Tibial artery (tissue), 4 donors: ENCODE results near the gene WNT16.

Experiments used
- DNase-seq, 2 donors: peaks; one replicate each; pipeline ENCODE4 v3.0.0-alpha.2; 2019
- H3K27ac ChIP-seq, 2 donors: fragments of 200-600 bp; sonication (generic) in 1 of 2; 1 replicate in 1 of 2; 2 replicates in 1 of 2; pipeline ENCODE4 v1.5.1; 2018 to 2019; ENCODE audit warnings: mild to moderate bottlenecking in 1 of 2
- H3K27me3 ChIP-seq, 2 donors: fragments of 200-600 bp; sonication (generic) in 1 of 2; one replicate each; pipeline versions ENCODE4 v1.5.1 to v1.6.0; 2016 to 2019
- H3K36me3 ChIP-seq, 3 donors: fragments of 200-600 bp; sonication (generic) in 2 of 3; one replicate each; pipeline ENCODE4 v1.5.1; 2016 to 2019; ENCODE audit warnings: mild to moderate bottlenecking in 2 of 3
- H3K4me1 ChIP-seq, 4 donors: fragments of 200-600 bp; sonication (generic) in 2 of 4; 1 replicate in 3 of 4; 2 replicates in 1 of 4; pipeline ENCODE4 v1.5.1; 2016 to 2019
- H3K4me3 ChIP-seq, 2 donors: fragments of 200-600 bp; sonication (generic) in 1 of 2; 1 replicate in 1 of 2; 2 replicates in 1 of 2; pipeline ENCODE4 v1.5.1; 2018 to 2019; ENCODE audit warnings: mild to moderate bottlenecking in 2 of 2
- H3K9me3 ChIP-seq, 3 donors: fragments of 200-600 bp; sonication (generic) in 1 of 3; one replicate each; pipeline ENCODE4 v1.5.1; 2016 to 2019
- intact Hi-C: fragments of 100-400 bp; cut with DNase I; formaldehyde crosslinking; loops from one replicate; pipeline ENCODE4 v1.15.0; 2023; ENCODE audit warnings: low total_unique reads
- TF ChIP-seq, protein P1 (sequence below), 2 experiments: fragments of 200-600 bp in 1 of 2; fragments of 450-650 bp in 1 of 2; IDR thresholded peaks; one replicate each; pipeline ENCODE4 v1.5.1; 2017 to 2019; ENCODE audit warnings: antibody characterized with exemption in 2 of 2, mild to moderate bottlenecking in 1 of 2, moderate library complexity in 1 of 2

The WNT16 gene

DNA sequence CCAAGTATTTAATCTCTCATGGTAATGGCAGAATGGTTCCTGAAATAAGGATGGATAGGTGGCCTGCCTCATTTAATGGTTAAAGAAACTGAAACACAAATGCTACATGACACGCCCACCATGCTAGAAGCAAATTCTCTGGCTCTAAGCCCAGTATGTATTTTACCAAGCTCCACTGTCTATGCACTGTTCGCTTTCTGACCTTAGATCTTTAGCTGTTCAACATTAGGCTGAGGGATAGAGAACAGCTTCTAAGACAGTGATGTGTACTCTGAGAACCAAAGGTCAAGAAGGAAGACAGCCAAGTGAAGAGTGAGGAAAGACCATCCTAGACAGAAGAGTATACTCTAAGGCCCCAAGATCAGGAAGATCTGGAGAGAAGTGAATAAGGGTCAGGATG lies 40.7 kb downstream of the WNT16 start:
- H3K4me1 ChIP-seq: peaks cover 0 to 13% (median 3%) of the 10 kb centered on the region in 4 donors
- TF ChIP-seq, protein P1, sequence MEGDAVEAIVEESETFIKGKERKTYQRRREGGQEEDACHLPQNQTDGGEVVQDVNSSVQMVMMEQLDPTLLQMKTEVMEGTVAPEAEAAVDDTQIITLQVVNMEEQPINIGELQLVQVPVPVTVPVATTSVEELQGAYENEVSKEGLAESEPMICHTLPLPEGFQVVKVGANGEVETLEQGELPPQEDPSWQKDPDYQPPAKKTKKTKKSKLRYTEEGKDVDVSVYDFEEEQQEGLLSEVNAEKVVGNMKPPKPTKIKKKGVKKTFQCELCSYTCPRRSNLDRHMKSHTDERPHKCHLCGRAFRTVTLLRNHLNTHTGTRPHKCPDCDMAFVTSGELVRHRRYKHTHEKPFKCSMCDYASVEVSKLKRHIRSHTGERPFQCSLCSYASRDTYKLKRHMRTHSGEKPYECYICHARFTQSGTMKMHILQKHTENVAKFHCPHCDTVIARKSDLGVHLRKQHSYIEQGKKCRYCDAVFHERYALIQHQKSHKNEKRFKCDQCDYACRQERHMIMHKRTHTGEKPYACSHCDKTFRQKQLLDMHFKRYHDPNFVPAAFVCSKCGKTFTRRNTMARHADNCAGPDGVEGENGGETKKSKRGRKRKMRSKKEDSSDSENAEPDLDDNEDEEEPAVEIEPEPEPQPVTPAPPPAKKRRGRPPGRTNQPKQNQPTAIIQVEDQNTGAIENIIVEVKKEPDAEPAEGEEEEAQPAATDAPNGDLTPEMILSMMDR (IDR thresholded peaks at IDR 0.05): no peak
- no peak overlapping the region for H3K27ac ChIP-seq
- intact Hi-C loops: no loop called here
- no peak overlapping the region for H3K4me3 ChIP-seq
- no peaks in the 10 kb centered on the region for H3K27me3 ChIP-seq
- DNase-seq: no peak
- peaks cover 0 to 6% (median 5%) of the 10 kb centered on the region in 3 donors for H3K36me3 ChIP-seq
- H3K9me3 ChIP-seq: no peaks in the 10 kb centered on the region

DNA sequence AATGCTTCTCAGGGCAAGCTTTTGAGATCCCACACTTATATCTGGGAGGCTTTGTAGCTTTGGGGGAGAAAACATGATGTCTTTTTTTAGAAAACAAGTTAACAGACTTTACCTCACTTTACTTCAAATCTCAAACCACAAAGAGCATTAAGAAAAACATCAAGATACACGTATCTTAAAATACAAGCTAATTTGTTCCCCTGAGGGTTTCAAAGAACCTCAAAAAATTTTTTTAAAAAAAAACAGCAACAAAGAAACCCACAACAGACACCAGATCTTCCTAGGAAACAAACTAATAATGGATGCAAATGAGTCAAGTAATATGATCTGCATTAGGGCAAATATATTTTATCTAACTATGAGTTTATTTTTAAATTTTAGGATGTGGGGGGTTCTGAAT lies 42.6 kb downstream of the WNT16 start:
- DNase-seq: no peak
- Histone ChIP-seq H3K36me3 (peaks cover 0 to 17% (median 12%) of the 10 kb centered on the region in 3 donors), H3K27me3 (no peaks in the 10 kb centered on the region), H3K4me1 (peaks cover 0 to 13% (median 3%) of the 10 kb centered on the region in 4 donors), H3K9me3 (no peaks in the 10 kb centered on the region), H3K27ac (no peak overlapping the region), H3K4me3 (no peak overlapping the region)
- intact Hi-C loops: loop anchor here (10.0 kb wide), 1 partner anchor 237 kb away; no protein-coding TSS in a partner anchor
- TF ChIP-seq, protein P1 (IDR thresholded peaks at IDR 0.05): no peak

DNA sequence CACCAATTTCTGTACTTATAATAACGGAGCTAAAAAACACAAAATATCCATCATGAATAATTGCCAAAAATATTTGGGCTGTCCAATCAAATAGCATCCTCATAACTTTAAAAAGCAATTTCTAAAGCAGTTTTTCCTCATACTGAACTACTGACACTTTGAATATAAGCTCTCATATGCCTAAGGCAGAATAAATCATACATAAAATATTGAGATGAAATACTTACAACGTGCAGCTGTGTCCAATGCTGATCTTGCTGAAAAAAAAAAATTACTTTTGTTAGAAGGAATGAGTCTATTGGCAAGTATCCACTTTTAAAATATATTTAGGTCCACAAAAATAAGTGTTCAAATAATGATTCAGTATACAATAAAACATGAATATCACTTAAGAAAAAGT lies 43.1 kb downstream of the WNT16 start:
- Histone ChIP-seq H3K27ac (no peak overlapping the region), H3K4me1 (peaks cover 0 to 13% (median 3%) of the 10 kb centered on the region in 4 donors), H3K36me3 (peaks cover 0 to 22% (median 14%) of the 10 kb centered on the region in 3 donors), H3K27me3 (no peaks in the 10 kb centered on the region), H3K4me3 (no peak overlapping the region), H3K9me3 (no peaks in the 10 kb centered on the region)
- no peak for DNase-seq
- intact Hi-C loops: loop anchor here (10.0 kb wide), 1 partner anchor 237 kb away; no protein-coding TSS in a partner anchor
- TF ChIP-seq, protein P1 (IDR thresholded peaks at IDR 0.05): no peak

DNA sequence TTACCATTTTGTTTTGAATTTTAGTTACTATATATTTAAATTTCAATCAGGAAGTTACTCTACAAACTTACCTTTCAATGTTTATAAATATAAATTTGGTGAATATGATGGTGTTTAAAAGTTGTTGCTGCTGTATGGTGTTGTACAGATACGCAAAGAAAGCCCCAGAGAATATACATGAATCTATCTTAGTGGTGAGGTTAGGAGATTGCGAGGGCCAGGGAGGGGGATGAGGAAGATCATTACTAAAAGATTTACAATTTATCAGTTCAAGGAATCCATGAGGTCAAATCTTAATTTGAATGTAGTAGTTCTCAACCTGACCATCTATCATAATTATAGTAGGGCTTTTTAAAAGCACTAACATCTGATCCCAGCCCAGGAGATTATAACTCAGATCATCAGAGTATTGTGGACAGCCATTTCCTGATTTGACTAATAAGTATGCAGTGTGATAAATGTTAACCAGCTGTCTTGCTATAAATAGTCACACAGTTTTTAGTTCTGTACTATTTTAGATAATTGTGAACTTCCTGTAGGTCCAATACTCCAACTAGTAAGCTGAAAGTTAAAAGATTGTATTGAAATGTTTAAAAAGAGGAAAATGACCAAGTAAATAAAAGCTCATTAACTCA lies 43.7 kb downstream of the WNT16 start:
- Histone ChIP-seq H3K36me3 (peaks cover 0 to 28% (median 20%) of the 10 kb centered on the region in 3 donors), H3K4me1 (peaks cover 0 to 13% (median 3%) of the 10 kb centered on the region in 4 donors), H3K9me3 (no peaks in the 10 kb centered on the region), H3K4me3 (no peak overlapping the region), H3K27ac (no peak overlapping the region), H3K27me3 (no peaks in the 10 kb centered on the region)
- no peak for DNase-seq
- TF ChIP-seq, protein P1 (IDR thresholded peaks at IDR 0.05): no peak
- intact Hi-C loops: loop anchor here (10.0 kb wide), 1 partner anchor 238 kb away; no protein-coding TSS in a partner anchor

DNA sequence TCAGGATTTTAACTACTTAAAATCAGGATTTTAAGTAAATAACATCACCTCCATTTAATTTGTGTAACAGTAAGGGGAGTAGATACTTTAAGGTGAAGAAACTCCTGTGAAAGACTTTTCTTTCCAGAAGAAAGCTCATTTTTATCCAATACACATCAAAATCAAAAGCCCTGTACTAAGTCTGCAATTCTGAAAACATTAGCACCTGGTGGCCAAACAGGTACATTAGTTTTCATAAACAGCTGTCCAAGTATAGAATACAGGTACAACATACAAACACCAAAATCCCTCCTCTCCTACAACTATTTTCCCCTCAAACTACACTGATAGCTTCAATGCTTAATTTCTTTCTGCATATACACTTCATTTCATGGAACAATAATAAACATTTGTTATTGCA lies 44.4 kb downstream of the WNT16 start:
- Histone ChIP-seq H3K27ac (no peak overlapping the region), H3K27me3 (no peaks in the 10 kb centered on the region), H3K36me3 (peaks cover 0 to 35% (median 27%) of the 10 kb centered on the region in 3 donors), H3K4me3 (no peak overlapping the region), H3K9me3 (no peaks in the 10 kb centered on the region), H3K4me1 (peaks cover 0 to 13% (median 3%) of the 10 kb centered on the region in 4 donors)
- TF ChIP-seq, protein P1 (IDR thresholded peaks at IDR 0.05): no peak
- DNase-seq: no peak
- intact Hi-C loops: loop anchor here (10.0 kb wide), 1 partner anchor 238 kb away; no protein-coding TSS in a partner anchor
